22Rv1 (cell line): ENCODE data around the gene SLC9A7.
"Not testable (repeated sequence)": the region's sequence is repeated elsewhere in the genome, so short reads cannot be mapped to it uniquely, and the experiment has no call there.

Source experiments
- H3K27ac ChIP-seq: fragments of 450-650 bp; 2 replicates; pipeline ENCODE4 v1.5.1; 2017
- ZFX ChIP-seq: fragments of 450-650 bp; IDR thresholded peaks from 2 replicates; pipeline ENCODE4 v1.6.1; 2017; ENCODE audit warnings: antibody characterized with exemption, borderline replicate concordance
- TF ChIP-seq, protein P1 (sequence below): fragments of 450-650 bp; IDR thresholded peaks from 2 replicates; pipeline ENCODE4 v1.5.1; 2017; ENCODE audit warnings: mild to moderate bottlenecking

Gene SLC9A7

GRCh38 chrX:46735622-46736021, 23.3 kb downstream of the SLC9A7 start:
- no peak for TF ChIP-seq ZFX
- TF ChIP-seq, protein P1, sequence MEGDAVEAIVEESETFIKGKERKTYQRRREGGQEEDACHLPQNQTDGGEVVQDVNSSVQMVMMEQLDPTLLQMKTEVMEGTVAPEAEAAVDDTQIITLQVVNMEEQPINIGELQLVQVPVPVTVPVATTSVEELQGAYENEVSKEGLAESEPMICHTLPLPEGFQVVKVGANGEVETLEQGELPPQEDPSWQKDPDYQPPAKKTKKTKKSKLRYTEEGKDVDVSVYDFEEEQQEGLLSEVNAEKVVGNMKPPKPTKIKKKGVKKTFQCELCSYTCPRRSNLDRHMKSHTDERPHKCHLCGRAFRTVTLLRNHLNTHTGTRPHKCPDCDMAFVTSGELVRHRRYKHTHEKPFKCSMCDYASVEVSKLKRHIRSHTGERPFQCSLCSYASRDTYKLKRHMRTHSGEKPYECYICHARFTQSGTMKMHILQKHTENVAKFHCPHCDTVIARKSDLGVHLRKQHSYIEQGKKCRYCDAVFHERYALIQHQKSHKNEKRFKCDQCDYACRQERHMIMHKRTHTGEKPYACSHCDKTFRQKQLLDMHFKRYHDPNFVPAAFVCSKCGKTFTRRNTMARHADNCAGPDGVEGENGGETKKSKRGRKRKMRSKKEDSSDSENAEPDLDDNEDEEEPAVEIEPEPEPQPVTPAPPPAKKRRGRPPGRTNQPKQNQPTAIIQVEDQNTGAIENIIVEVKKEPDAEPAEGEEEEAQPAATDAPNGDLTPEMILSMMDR = no peak
- no peak overlapping the region for H3K27ac ChIP-seq

GRCh38 chrX:46733226-46733625, 25.7 kb downstream of the SLC9A7 start:
- no peak overlapping the region for H3K27ac ChIP-seq
- TF ChIP-seq, protein P1 = no peak
- TF ChIP-seq ZFX = no peak

GRCh38 chrX:46730765-46731164, 28.2 kb downstream of the SLC9A7 start:
- peak overlapping the region; percentile 66 for H3K27ac ChIP-seq
- TF ChIP-seq, protein P1 = no peak
- no peak for TF ChIP-seq ZFX

DNA sequence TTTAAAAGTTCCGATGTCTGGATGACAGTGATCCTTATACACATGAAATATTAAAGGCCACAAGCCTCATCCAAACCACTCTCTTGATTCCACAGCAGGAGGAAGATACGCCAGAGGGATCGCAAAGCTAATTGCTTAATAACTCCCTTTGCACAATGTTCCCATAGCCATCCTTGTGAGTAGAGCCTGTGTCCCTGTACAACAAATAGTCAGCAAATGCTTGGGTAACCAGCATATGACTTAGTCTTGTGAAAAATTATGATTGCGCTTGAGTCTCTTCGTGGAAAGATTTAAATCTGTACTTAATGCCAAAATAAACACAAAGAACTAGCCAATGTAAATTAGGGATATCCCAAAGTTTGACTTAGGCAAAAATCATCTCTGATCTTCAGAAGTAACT, 31.5 kb downstream of the SLC9A7 start:
- H3K27ac ChIP-seq = peak overlapping the region; percentile 35; the same call in 1 of the 2 replicates
- TF ChIP-seq ZFX = no peak
- TF ChIP-seq, protein P1 = no peak

DNA sequence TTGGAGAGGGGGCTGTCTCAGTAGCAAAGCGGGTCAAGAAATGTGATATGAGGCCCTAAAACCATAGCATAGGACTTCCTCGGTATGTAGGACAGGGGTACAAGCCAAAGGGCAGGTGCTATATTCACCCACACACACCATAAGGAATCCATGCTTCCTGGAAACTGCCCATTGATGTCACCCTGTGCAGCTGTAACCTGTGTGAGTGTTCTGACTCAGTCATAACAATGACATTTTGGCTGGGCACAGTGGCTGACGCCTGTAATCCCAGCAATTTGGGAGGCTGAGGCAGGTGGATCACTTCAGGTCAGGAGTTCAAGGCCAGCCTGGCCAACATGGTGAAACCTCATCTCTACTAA, 35.4 kb downstream of the SLC9A7 start:
- H3K27ac ChIP-seq = not testable (repeated sequence)

GRCh38 chrX:46722742-46723568, 36.0 kb downstream of the SLC9A7 start:
- H3K27ac ChIP-seq = no peak overlapping the region
- TF ChIP-seq, protein P1 = no peak
- TF ChIP-seq ZFX = no peak

DNA sequence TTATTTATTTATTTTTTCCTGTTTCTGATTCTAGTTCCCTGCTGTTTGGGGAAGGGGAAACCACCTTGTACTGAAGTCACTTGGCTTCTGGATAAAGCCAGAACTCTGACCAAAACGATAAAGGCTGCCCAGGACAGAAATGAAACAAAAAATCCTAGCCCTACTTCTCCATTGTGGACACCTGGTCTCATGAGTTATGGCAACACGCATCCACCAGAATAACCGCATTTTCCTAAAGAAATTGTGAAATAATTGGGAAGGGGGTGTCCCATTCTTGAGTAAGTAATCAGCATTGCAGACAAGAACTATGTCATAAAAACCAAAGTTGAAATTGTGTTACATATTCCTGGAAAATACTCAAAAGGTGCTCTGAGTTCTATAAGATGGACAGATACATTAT, 42.1 kb downstream of the SLC9A7 start:
- TF ChIP-seq, protein P1 = no peak
- no peak for TF ChIP-seq ZFX
- no peak overlapping the region for H3K27ac ChIP-seq

DNA sequence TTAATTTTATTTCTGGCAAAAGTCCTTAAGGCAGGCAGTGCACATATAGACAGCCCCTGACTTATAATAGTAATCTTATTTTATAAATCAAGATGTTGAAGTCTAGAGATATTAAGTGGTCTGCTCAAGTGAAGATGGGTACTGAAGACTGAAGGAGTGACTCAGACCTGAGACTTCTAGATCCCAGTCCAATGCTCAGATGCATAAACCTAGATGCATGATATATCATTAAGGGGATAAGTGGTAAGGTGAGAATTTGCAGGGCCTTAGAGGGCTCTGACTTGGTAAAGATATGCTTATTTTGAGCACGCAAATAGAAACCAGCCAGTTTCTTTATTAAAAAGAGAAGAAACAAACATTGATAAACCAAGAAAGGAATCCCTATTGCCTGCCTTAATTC, 42.9 kb downstream of the SLC9A7 start:
- H3K27ac ChIP-seq = no peak overlapping the region
- TF ChIP-seq, protein P1 = no peak
- no peak for TF ChIP-seq ZFX
